H1 (cell line): ENCODE results near the gene SLC23A2. TPM values are rescaled to one million over a fixed set of nuclear protein-coding genes. Genes with fewer than 3 reads are reported as not detected.

Experiments used
- CTCF ChIA-PET: fragments of 300-600 bp; sonication (Branson Sonifier 250); formaldehyde crosslinking; loops from one replicate; lab custom pipeline; 2021; ENCODE audit not compliant: partially characterized antibody; lab: Charles Lee
- POLR2A ChIA-PET: fragments of 300-600 bp; sonication (Branson Sonifier 250); formaldehyde crosslinking; loops from one replicate; lab custom pipeline; 2021; ENCODE audit warnings: inconsistent platforms; ENCODE audit not compliant: partially characterized antibody; lab: Charles Lee
- DNase-seq, 2 experiments: peaks; one replicate each; pipeline versions ENCODE4 v3.0.0 to v3.0.0-alpha.2; 2010 to 2022; ENCODE audit warnings: low spot score in 2 of 2, low read depth in 1 of 2, mixed read lengths in 1 of 2
- FAIRE-seq: peaks from 2 replicates; lab custom pipeline; 2011; peaks lifted over from hg19 to GRCh38; lab: Jason Lieb, UNC
- H2AFZ ChIP-seq: 2 replicates; pipeline ENCODE4 v1.8.1; 2012; ENCODE audit warnings: low read length, inconsistent platforms
- H2AK5ac ChIP-seq: 2 replicates; pipeline ENCODE4 v1.6.1; 2013; ENCODE audit warnings: low read depth, low read length
- H2BK120ac ChIP-seq: replicated peaks from 2 replicates; pipeline ENCODE3; 2013; ENCODE audit warnings: low read depth, low read length, inconsistent platforms
- H2BK12ac ChIP-seq: 2 replicates; pipeline ENCODE4 v1.6.1; 2013; ENCODE audit warnings: low read depth, low read length
- H2BK15ac ChIP-seq: 2 replicates; pipeline ENCODE4 v1.6.1; 2013; ENCODE audit warnings: low read length
- H2BK20ac ChIP-seq: 2 replicates; pipeline ENCODE4 v1.6.1; 2013; ENCODE audit warnings: low read length
- H2BK5ac ChIP-seq: 2 replicates; pipeline ENCODE4 v1.6.1; 2013; ENCODE audit warnings: low read depth, low read length
- H3K14ac ChIP-seq: 2 replicates; pipeline ENCODE4 v1.6.1; 2013; ENCODE audit warnings: inconsistent platforms; ENCODE audit not compliant: insufficient read length
- H3K18ac ChIP-seq: 2 replicates; pipeline ENCODE4 v1.6.1; 2013; ENCODE audit warnings: low read length; ENCODE audit errors: extremely low read depth
- H3K23ac ChIP-seq: 2 replicates; pipeline ENCODE4 v1.6.1; 2013; ENCODE audit warnings: inconsistent platforms; ENCODE audit not compliant: insufficient read length
- H3K23me2 ChIP-seq: 2 replicates; pipeline ENCODE4 v1.6.1; 2013; ENCODE audit warnings: low read depth, low read length
- H3K27ac ChIP-seq: 2 replicates; pipeline ENCODE4 v1.6.1; 2011; ENCODE audit warnings: low read depth, low read length, inconsistent platforms
- H3K27me3 ChIP-seq, 4 experiments: replicated peaks in 1 of 4; 1 replicate in 1 of 4; 2 replicates in 3 of 4; pipeline versions ENCODE4 v1.6.1 to v1.8.1; 2011 to 2013; ENCODE audit warnings: low read length in 3 of 4, mild to moderate bottlenecking in 3 of 4, inconsistent platforms in 2 of 4, mixed read lengths in 2 of 4, moderate library complexity in 1 of 4; ENCODE audit not compliant: control insufficient read depth in 3 of 4, insufficient read depth in 3 of 4; ENCODE audit errors: extremely low read depth in 1 of 4
- H3K36me3 ChIP-seq, 4 experiments: 2 replicates each; pipeline versions ENCODE4 v1.6.1 to v1.8.1; 2011 to 2013; ENCODE audit warnings: mild to moderate bottlenecking in 4 of 4, low read length in 3 of 4, moderate library complexity in 2 of 4, control low read depth in 1 of 4, inconsistent platforms in 1 of 4; ENCODE audit not compliant: insufficient read depth in 4 of 4, control insufficient read depth in 2 of 4
- H3K4ac ChIP-seq: replicated peaks from 2 replicates; pipeline ENCODE3; 2013; ENCODE audit warnings: low read length, low read depth, mixed read lengths, inconsistent platforms; ENCODE audit not compliant: insufficient read length
- H3K4me1 ChIP-seq, 4 experiments: replicated peaks in 1 of 4; 1 replicate in 1 of 4; 2 replicates in 3 of 4; pipeline versions ENCODE4 v1.6.1 to v1.8.1; 2011 to 2013; ENCODE audit warnings: low read length in 3 of 4, inconsistent platforms in 2 of 4, mixed read lengths in 1 of 4; ENCODE audit not compliant: insufficient read depth in 4 of 4, control insufficient read depth in 3 of 4
- H3K4me2 ChIP-seq, 2 experiments: 2 replicates each; pipeline versions ENCODE4 v1.6.1 to v1.8.1; 2011 to 2013; ENCODE audit warnings: low read depth in 2 of 2, low read length in 2 of 2, control low read depth in 1 of 2, inconsistent platforms in 1 of 2, mild to moderate bottlenecking in 1 of 2; ENCODE audit not compliant: insufficient read depth in 1 of 2
- H3K4me3 ChIP-seq, 4 experiments: fragments of 200-600, 300-600 bp in 1 of 4; sonication (generic), shearing (Covaris generic), sonication (Bioruptor Twin) in 1 of 4; 2 replicates each; pipeline versions ENCODE4 v1.5.1 to v1.8.1; 2011 to 2016; ENCODE audit warnings: low read length in 4 of 4, low read depth in 3 of 4, control low read depth in 2 of 4, inconsistent platforms in 2 of 4, mild to moderate bottlenecking in 2 of 4, mixed read lengths in 1 of 4, moderate library complexity in 1 of 4; ENCODE audit not compliant: insufficient read depth in 2 of 4; ENCODE audit errors: extremely low read depth in 1 of 4
- H3K56ac ChIP-seq: replicated peaks from 2 replicates; pipeline ENCODE3; 2013; ENCODE audit warnings: low read depth, mild to moderate bottlenecking, mixed read lengths, low read length, inconsistent platforms; ENCODE audit not compliant: insufficient read length
- H3K79me1 ChIP-seq: 2 replicates; pipeline ENCODE4 v1.6.1; 2013; ENCODE audit warnings: low read depth, low read length, control low read depth
- H3K79me2 ChIP-seq, 2 experiments: 2 replicates each; pipeline versions ENCODE4 v1.6.1 to v1.8.1; 2012 to 2013; ENCODE audit warnings: low read length in 2 of 2, mild to moderate bottlenecking in 2 of 2, inconsistent platforms in 1 of 2; ENCODE audit not compliant: insufficient read depth in 2 of 2, control insufficient read depth in 1 of 2
- H3K9ac ChIP-seq, 4 experiments: replicated peaks in 1 of 4; 1 replicate in 1 of 4; 2 replicates in 3 of 4; pipeline versions ENCODE4 v1.6.1 to v1.8.1; 2011 to 2013; ENCODE audit warnings: low read depth in 3 of 4, low read length in 3 of 4, control low read depth in 2 of 4, mild to moderate bottlenecking in 2 of 4, moderate library complexity in 2 of 4, inconsistent platforms in 1 of 4; ENCODE audit errors: extremely low read depth in 1 of 4
- H3K9me3 ChIP-seq, 2 experiments: 2 replicates each; pipeline versions ENCODE4 v1.6.1 to v1.8.1; 2012 to 2013; ENCODE audit warnings: mild to moderate bottlenecking in 2 of 2, moderate library complexity in 2 of 2, control low read depth in 1 of 2, inconsistent platforms in 1 of 2, low read depth in 1 of 2, low read length in 1 of 2, mixed read lengths in 1 of 2; ENCODE audit not compliant: insufficient read depth in 2 of 2
- H4K20me1 ChIP-seq, 2 experiments: replicated peaks in 1 of 2; 2 replicates each; pipeline versions ENCODE3 to v1.8.1; 2011 to 2013; ENCODE audit warnings: inconsistent platforms in 2 of 2, low read length in 2 of 2, mild to moderate bottlenecking in 1 of 2; ENCODE audit not compliant: insufficient read depth in 2 of 2, control insufficient read depth in 1 of 2
- H4K5ac ChIP-seq: 2 replicates; pipeline ENCODE4 v1.6.1; 2013; ENCODE audit warnings: low read length, low read depth, mixed read lengths, inconsistent platforms; ENCODE audit not compliant: insufficient read length
- H4K8ac ChIP-seq: 2 replicates; pipeline ENCODE4 v1.8.0; 2013; ENCODE audit warnings: mild to moderate bottlenecking, moderate library complexity, low read length, inconsistent platforms; ENCODE audit not compliant: insufficient read depth; ENCODE audit errors: extremely low read depth
- H4K91ac ChIP-seq: replicated peaks from 2 replicates; pipeline ENCODE3; 2013; ENCODE audit warnings: low read length, mixed read lengths, inconsistent platforms; ENCODE audit not compliant: insufficient read length
- ATF2 ChIP-seq: IDR thresholded peaks from 2 replicates; pipeline ENCODE4 v1.6.1; 2012; ENCODE audit warnings: low read length, inconsistent platforms
- BRCA1 ChIP-seq: IDR thresholded peaks from 2 replicates; pipeline ENCODE4 v1.6.1; 2012; ENCODE audit warnings: low read depth, low read length, improper control_type of control experiment
- EGR1 ChIP-seq: IDR thresholded peaks from 2 replicates; pipeline ENCODE4 v1.6.1; 2011; ENCODE audit warnings: low read depth, low read length, borderline replicate concordance
- JUN ChIP-seq: IDR thresholded peaks from 2 replicates; pipeline ENCODE4 v1.6.1; 2011; ENCODE audit warnings: low read depth, mild to moderate bottlenecking, improper control_type of control experiment, low read length
- KDM4A ChIP-seq: IDR thresholded peaks from one replicate; pipeline ENCODE4 v1.7.1; 2012; ENCODE audit warnings: low read depth, mild to moderate bottlenecking, moderate library complexity, low read length, inconsistent platforms; ENCODE audit not compliant: severe bottlenecking
- MAFK ChIP-seq: IDR thresholded peaks from 2 replicates; pipeline ENCODE4 v1.6.1; 2012; ENCODE audit warnings: low read depth, mild to moderate bottlenecking, improper control_type of control experiment, low read length
- MAX ChIP-seq: IDR thresholded peaks from 2 replicates; pipeline ENCODE4 v1.6.1; 2012; ENCODE audit warnings: inconsistent platforms
- NANOG ChIP-seq: IDR thresholded peaks from 2 replicates; pipeline ENCODE4 v1.6.1; 2011; ENCODE audit warnings: low read length, low read depth, mild to moderate bottlenecking, inconsistent platforms; ENCODE audit not compliant: insufficient read depth, poor library complexity, severe bottlenecking
- SIRT6 ChIP-seq: IDR thresholded peaks from one replicate; pipeline ENCODE4 v1.7.1; 2012; ENCODE audit warnings: low read length, inconsistent platforms
- SIX5 ChIP-seq: IDR thresholded peaks from 2 replicates; pipeline ENCODE4 v1.6.1; 2011; ENCODE audit warnings: mild to moderate bottlenecking, low read depth, low read length
- SP4 ChIP-seq: IDR thresholded peaks from 2 replicates; pipeline ENCODE4 v1.6.1; 2012; ENCODE audit warnings: low read length, inconsistent platforms
- TAF1 ChIP-seq: IDR thresholded peaks from 2 replicates; pipeline ENCODE4 v1.6.1; 2011; ENCODE audit warnings: mild to moderate bottlenecking, low read depth, low read length
- TAF7 ChIP-seq: optimal IDR thresholded peaks from 2 replicates; pipeline ENCODE3; 2011; ENCODE audit warnings: low read depth, mild to moderate bottlenecking, inconsistent platforms, low read length, moderate library complexity, borderline replicate concordance
- TCF12 ChIP-seq: IDR thresholded peaks from 2 replicates; pipeline ENCODE4 v1.6.1; 2011; ENCODE audit warnings: low read depth, mild to moderate bottlenecking, low read length
- WGBS, 2 experiments: shearing (Covaris generic) in 1 of 2; methylation state at CpG; one replicate each; pipeline versions ENCODE4 v1.1.6 to v1.1.7; 2013 to 2015; ENCODE audit warnings: low lambda C conversion rate in 2 of 2, mixed read lengths in 2 of 2, inconsistent platforms in 1 of 2, low coverage in 1 of 2, missing lambda C conversion rate in 1 of 2; ENCODE audit not compliant: insufficient replicate concordance in 2 of 2, insufficient coverage in 1 of 2, insufficient read length in 1 of 2; ENCODE audit errors: extremely low coverage in 1 of 2, missing lambda C conversion rate in 1 of 2; 5-methylcytosine and 5-hydroxymethylcytosine counted together
- polyA plus RNA-seq, 7 experiments: library from polyadenylated mRNA; depleted of rRNA in 3 of 7; stranded (reverse) in 5 of 7; unstranded in 2 of 7; fragments of >200 nt in 5 of 7; fragments of 200-250 nt in 2 of 7; gene quantifications; 1 replicate in 5 of 7; 2 replicates in 1 of 7; 4 replicates in 1 of 7; pipeline versions ENCODE4 v1.2.1 to v1.2.3, GENCODE V29; 2011 to 2013; ENCODE audit warnings: missing spikeins in 2 of 7, mixed read lengths in 2 of 7
- total RNA-seq: library from RNA; stranded (reverse); fragmentation: NEBNext Ultra II Directional; extraction: Animal tissue kit (Norgen Biotek cat#: 25700); gene quantifications from 2 replicates; pipeline ENCODE4 v1.2.1, GENCODE V29; 2021

The SLC23A2 gene
- total and polyA plus RNA-seq, 2 of the 8 experiments (the other 6 are each of a cell fraction or from before 2014, with no cell fraction given): 17.0 to 18.6 TPM

GRCh38 chr20:5040345-5040744 is 39.0 kb upstream of the SLC23A2 start:
- FAIRE-seq: no peak
- no peak overlapping the region for H3K4ac ChIP-seq
- no peak for TF ChIP-seq TCF12
- TF ChIP-seq SIRT6: no peak
- no peak for TF ChIP-seq EGR1
- TF ChIP-seq SIX5: no peak
- TF ChIP-seq MAX: no peak
- no peak for TF ChIP-seq NANOG
- TF ChIP-seq TAF7: no peak
- TF ChIP-seq TAF1: no peak
- no peak for TF ChIP-seq BRCA1
- TF ChIP-seq ATF2: no peak
- no peak for TF ChIP-seq MAFK
- TF ChIP-seq JUN: no peak
- no peak for TF ChIP-seq KDM4A
- no peak for TF ChIP-seq SP4

More at GRCh38 chr20:5040345-5040744, 39.0 kb upstream of the SLC23A2 start:
- Histone ChIP-seq H3K9ac (no peak overlapping the region), H2BK120ac (no peak overlapping the region), H2BK15ac (no peak overlapping the region), H3K23ac (no peak overlapping the region), H2BK12ac (no peak overlapping the region), H3K79me2 (no peaks in the 10 kb centered on the region), H2AFZ (no peak overlapping the region), H3K27ac (no peak overlapping the region), H3K36me3 (no peaks in the 10 kb centered on the region), H4K91ac (no peak overlapping the region), H3K27me3 (no peaks in the 10 kb centered on the region), H2BK5ac (no peak overlapping the region), H3K79me1 (no peaks in the 10 kb centered on the region), H2BK20ac (no peak overlapping the region), H2AK5ac (no peak overlapping the region), H3K18ac (no peak overlapping the region), H3K4me3 (no peak overlapping the region), H4K5ac (no peak overlapping the region), H4K8ac (no peak overlapping the region), H3K9me3 (no peaks in the 10 kb centered on the region), H3K4me1 (no peaks in the 10 kb centered on the region), H3K4me2 (no peak overlapping the region), H3K14ac (no peak overlapping the region), H3K23me2 (no peaks in the 10 kb centered on the region), H4K20me1 (no peaks in the 10 kb centered on the region), H3K56ac (no peak overlapping the region)
- 89% methylated on average over 4 of the region's 4 CpGs; no CpG with 5 or more reads in 1 of the 2 experiments for WGBS, 2 experiments
- POLR2A ChIA-PET: no interaction called here
- CTCF ChIA-PET: no interaction called here
- no peak for DNase-seq
